Retinal pigment epithelial cell (primary cell): ENCODE data around the gene TMEM219.
A peak's percentile ranks its signal among the peaks of the same experiment; 100 is the strongest.
"Not testable (repeated sequence)": the region's sequence is repeated elsewhere in the genome, so short reads cannot be mapped to it uniquely, and the experiment has no call there.

ENCODE experiments used
- DNase-seq: peaks from one replicate; pipeline ENCODE4 v3.0.0-alpha.2; 2010; ENCODE audit warnings: low read depth
- H3K4me3 ChIP-seq: 2 replicates; pipeline ENCODE4 v1.5.1; 2011; ENCODE audit warnings: mild to moderate bottlenecking, low read length, control low read depth, moderate library complexity
- TF ChIP-seq, protein P1 (sequence below): conservative IDR thresholded peaks from 2 replicates; pipeline ENCODE4 v1.5.1; 2011; ENCODE audit warnings: low read depth, low read length, control low read depth, inconsistent platforms

TMEM219 gene

GRCh38 chr16:29927070-29927905 is 34.6 kb upstream of the TMEM219 start:
- DNase-seq, result no peak
- TF ChIP-seq, protein P1, sequence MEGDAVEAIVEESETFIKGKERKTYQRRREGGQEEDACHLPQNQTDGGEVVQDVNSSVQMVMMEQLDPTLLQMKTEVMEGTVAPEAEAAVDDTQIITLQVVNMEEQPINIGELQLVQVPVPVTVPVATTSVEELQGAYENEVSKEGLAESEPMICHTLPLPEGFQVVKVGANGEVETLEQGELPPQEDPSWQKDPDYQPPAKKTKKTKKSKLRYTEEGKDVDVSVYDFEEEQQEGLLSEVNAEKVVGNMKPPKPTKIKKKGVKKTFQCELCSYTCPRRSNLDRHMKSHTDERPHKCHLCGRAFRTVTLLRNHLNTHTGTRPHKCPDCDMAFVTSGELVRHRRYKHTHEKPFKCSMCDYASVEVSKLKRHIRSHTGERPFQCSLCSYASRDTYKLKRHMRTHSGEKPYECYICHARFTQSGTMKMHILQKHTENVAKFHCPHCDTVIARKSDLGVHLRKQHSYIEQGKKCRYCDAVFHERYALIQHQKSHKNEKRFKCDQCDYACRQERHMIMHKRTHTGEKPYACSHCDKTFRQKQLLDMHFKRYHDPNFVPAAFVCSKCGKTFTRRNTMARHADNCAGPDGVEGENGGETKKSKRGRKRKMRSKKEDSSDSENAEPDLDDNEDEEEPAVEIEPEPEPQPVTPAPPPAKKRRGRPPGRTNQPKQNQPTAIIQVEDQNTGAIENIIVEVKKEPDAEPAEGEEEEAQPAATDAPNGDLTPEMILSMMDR, result no peak
- peak overlapping the region; percentile 83 for H3K4me3 ChIP-seq

- DNase-seq, H3K4me3 ChIP-seq: not testable (repeated sequence)
These were observed 30.1 kb upstream of the TMEM219 start for GRCh38 chr16:29931750-29932149.

- DNase-seq, result no peak
These were observed 21.2 kb upstream of the TMEM219 start for GRCh38 chr16:29940656-29941055.

GRCh38 chr16:29943846-29944799 is 17.8 kb upstream of the TMEM219 start:
- TF ChIP-seq, protein P1, result peak; percentile 34
- DNase-seq, result peak; percentile 96
- no peak overlapping the region for H3K4me3 ChIP-seq

More at GRCh38 chr16:29940656-29941055, 21.2 kb upstream of the TMEM219 start:
- no peak overlapping the region for H3K4me3 ChIP-seq
- TF ChIP-seq, protein P1, result no peak

DNA sequence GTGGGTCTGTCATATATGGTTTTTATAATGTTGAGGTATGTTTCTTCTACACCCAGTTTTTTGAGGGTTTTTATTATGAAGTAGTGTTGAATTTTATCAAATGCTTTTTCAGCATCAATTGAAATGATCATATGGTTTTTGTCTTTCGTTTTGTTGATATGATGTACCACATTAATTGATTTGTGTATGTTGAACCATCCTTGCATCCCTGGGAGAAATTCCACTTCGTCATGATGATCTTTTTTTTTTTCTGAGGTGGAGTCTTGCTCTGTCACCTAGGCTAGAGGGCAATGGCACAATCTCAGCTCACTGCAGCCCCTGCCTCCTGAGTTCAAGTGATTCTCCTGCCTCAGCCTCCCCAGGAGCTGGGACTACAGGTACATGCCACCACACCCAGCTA is 14.0 kb upstream of the TMEM219 start:
- no peak for DNase-seq
- H3K4me3 ChIP-seq, result no peak overlapping the region
- TF ChIP-seq, protein P1, result no peak

DNA sequence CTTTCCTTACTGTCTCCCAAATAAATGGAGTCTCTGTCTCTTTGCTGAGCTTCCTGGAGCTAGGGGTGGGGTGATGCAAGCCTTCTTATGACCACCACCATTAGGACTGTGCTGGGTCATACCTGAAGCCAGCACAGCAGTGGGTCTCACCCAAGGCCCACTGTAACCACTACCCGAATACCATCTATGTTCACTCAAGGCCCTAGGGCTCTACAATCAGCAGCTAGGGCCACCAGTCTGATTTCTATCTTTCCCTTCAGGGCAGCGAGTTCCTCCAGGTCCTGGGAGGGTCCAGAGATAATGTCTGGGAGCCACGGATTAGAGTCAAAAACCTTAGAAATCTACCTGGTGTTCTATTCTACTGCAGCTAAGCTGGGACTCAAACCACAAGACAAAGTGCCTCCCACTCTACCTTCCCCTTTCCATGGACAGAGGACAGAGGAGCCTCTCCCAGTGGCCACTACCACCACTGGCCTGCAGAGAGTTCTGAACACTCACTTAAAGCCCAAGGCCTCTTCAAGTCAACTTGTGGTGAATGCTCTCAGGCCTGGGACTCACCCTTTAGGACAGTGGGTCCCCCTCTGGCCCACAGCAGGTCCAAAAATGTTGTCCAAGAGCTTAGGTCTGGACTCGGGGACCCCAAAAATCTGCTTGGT is 10.9 kb upstream of the TMEM219 start:
- H3K4me3 ChIP-seq, result no peak overlapping the region
- TF ChIP-seq, protein P1, result no peak
- no peak for DNase-seq
